Measurements from ENCODE around the gene LPP.

GRCh38 chr3:188693435-188693834, 539.5 kb downstream of the LPP start:
- TF ChIP-seq POLR2AphosphoS5 (IDR thresholded peaks at IDR 0.05; ENCODE audit: low read depth, low read length) (no peak), POLR2A (IDR thresholded peaks at IDR 0.05; ENCODE audit: low read depth, low read length) (no peak), SPI1 (IDR thresholded peaks at IDR 0.05; ENCODE audit: low read depth, low read length) (no peak), TAF1 (IDR thresholded peaks at IDR 0.05; ENCODE audit: low read depth, low read length) (no peak), PAX5 (IDR thresholded peaks at IDR 0.05; ENCODE audit: insufficient read depth, low read length, severe bottlenecking) (no peak)

All from GM12891 (cell line).